H9 (cell line): ENCODE results near the gene TAF4. TPM values are rescaled to one million over a fixed set of nuclear protein-coding genes. Genes with fewer than 3 reads are reported as not detected.

Source experiments
- DNase-seq: peaks from one replicate; pipeline ENCODE4 v3.0.0-alpha.2; 2017
- H2AFZ ChIP-seq: one replicate; pipeline ENCODE4 v1.6.1; 2013; ENCODE audit warnings: mild to moderate bottlenecking, low read length, control low read depth, moderate library complexity
- H2AK5ac ChIP-seq: 2 replicates; pipeline ENCODE4 v1.6.1; 2013; ENCODE audit warnings: low read length, control low read depth, mixed read lengths; ENCODE audit not compliant: insufficient read length
- H2BK120ac ChIP-seq: one replicate; pipeline ENCODE4 v1.6.1; 2013; ENCODE audit warnings: low read depth, mild to moderate bottlenecking, low read length, control low read depth, inconsistent platforms; ENCODE audit not compliant: poor library complexity, severe bottlenecking
- H2BK12ac ChIP-seq: 2 replicates; pipeline ENCODE4 v1.6.1; 2013; ENCODE audit warnings: low read length, control low read depth, mixed read lengths, low read depth; ENCODE audit not compliant: insufficient read length
- H2BK15ac ChIP-seq: 2 replicates; pipeline ENCODE4 v1.6.1; 2013; ENCODE audit warnings: low read depth, low read length, control low read depth
- H2BK20ac ChIP-seq: one replicate; pipeline ENCODE4 v1.6.1; 2013; ENCODE audit warnings: low read depth, mild to moderate bottlenecking, low read length, control low read depth, inconsistent platforms; ENCODE audit not compliant: poor library complexity, severe bottlenecking
- H2BK5ac ChIP-seq: 2 replicates; pipeline ENCODE4 v1.6.1; 2013; ENCODE audit warnings: low read length, control low read depth, mixed read lengths; ENCODE audit not compliant: insufficient read length
- H3K14ac ChIP-seq: 2 replicates; pipeline ENCODE4 v1.6.1; 2013; ENCODE audit warnings: low read length, control low read depth; ENCODE audit not compliant: insufficient read depth
- H3K18ac ChIP-seq: 2 replicates; pipeline ENCODE4 v1.6.1; 2013; ENCODE audit warnings: low read depth, mild to moderate bottlenecking, mixed read lengths, low read length, control low read depth; ENCODE audit not compliant: insufficient read length
- H3K23ac ChIP-seq: 2 replicates; pipeline ENCODE4 v1.6.1; 2013; ENCODE audit warnings: low read length, control low read depth, mixed read lengths, low read depth; ENCODE audit not compliant: insufficient read length
- H3K23me2 ChIP-seq: 2 replicates; pipeline ENCODE4 v1.6.1; 2013; ENCODE audit warnings: low read depth, mild to moderate bottlenecking, mixed read lengths, low read length, control low read depth; ENCODE audit not compliant: insufficient read length, poor library complexity, severe bottlenecking
- H3K27ac ChIP-seq: 2 replicates; pipeline ENCODE4 v1.5.1; 2013; ENCODE audit warnings: low read length, control low read depth, mixed read lengths, low read depth; ENCODE audit not compliant: insufficient read length
- H3K27me3 ChIP-seq: 2 replicates; pipeline ENCODE4 v1.6.1; 2013; ENCODE audit warnings: low read length, control low read depth, inconsistent platforms; ENCODE audit not compliant: insufficient read depth
- H3K4ac ChIP-seq: 2 replicates; pipeline ENCODE4 v1.6.1; 2013; ENCODE audit warnings: low read depth, mild to moderate bottlenecking, control low read depth, inconsistent platforms, low read length, moderate library complexity
- H3K4me1 ChIP-seq: 2 replicates; pipeline ENCODE4 v1.6.1; 2013; ENCODE audit warnings: low read length, control low read depth, inconsistent platforms; ENCODE audit not compliant: insufficient read depth
- H3K4me2 ChIP-seq: 2 replicates; pipeline ENCODE4 v1.6.1; 2013; ENCODE audit warnings: low read length, control low read depth, mixed read lengths; ENCODE audit not compliant: insufficient read length, insufficient read depth
- H3K56ac ChIP-seq: 2 replicates; pipeline ENCODE4 v1.6.1; 2013; ENCODE audit warnings: low read depth, mild to moderate bottlenecking, mixed read lengths, low read length, control low read depth; ENCODE audit not compliant: insufficient read length
- H3K79me1 ChIP-seq: 2 replicates; pipeline ENCODE4 v1.6.1; 2013; ENCODE audit warnings: low read depth, mild to moderate bottlenecking, moderate library complexity, low read length, control low read depth, inconsistent platforms; ENCODE audit not compliant: insufficient read depth, poor library complexity, severe bottlenecking
- H3K79me2 ChIP-seq: 2 replicates; pipeline ENCODE4 v1.6.1; 2013; ENCODE audit warnings: low read length, control low read depth, inconsistent platforms; ENCODE audit not compliant: insufficient read depth
- H3K9ac ChIP-seq: 2 replicates; pipeline ENCODE4 v1.6.1; 2013; ENCODE audit warnings: low read length, control low read depth, mixed read lengths; ENCODE audit not compliant: insufficient read length; ENCODE audit errors: extremely low read depth
- H3K9me3 ChIP-seq: one replicate; pipeline ENCODE4 v1.6.1; 2013; ENCODE audit warnings: low read depth, low read length, inconsistent platforms; ENCODE audit not compliant: control insufficient read depth
- H3T11ph ChIP-seq: one replicate; pipeline ENCODE4 v1.6.1; 2013; ENCODE audit warnings: mild to moderate bottlenecking, low read length, control low read depth, inconsistent platforms
- H4K20me1 ChIP-seq: one replicate; pipeline ENCODE4 v1.6.1; 2013; ENCODE audit not compliant: control insufficient read depth, insufficient read length, insufficient read depth
- H4K5ac ChIP-seq: 2 replicates; pipeline ENCODE4 v1.6.1; 2013; ENCODE audit warnings: low read depth, mild to moderate bottlenecking, mixed read lengths, low read length, control low read depth; ENCODE audit not compliant: insufficient read length
- H4K8ac ChIP-seq: replicated peaks from 2 replicates; pipeline ENCODE4 v1.6.1; 2013; ENCODE audit warnings: low read length, control low read depth, mixed read lengths, low read depth; ENCODE audit not compliant: insufficient read length
- H4K91ac ChIP-seq: 2 replicates; pipeline ENCODE4 v1.6.1; 2013; ENCODE audit warnings: low read depth, mild to moderate bottlenecking, moderate library complexity, mixed read lengths, low read length, control low read depth; ENCODE audit not compliant: insufficient read length
- H3K27ac Mint-ChIP-seq, 3 experiments: 2 replicates in 2 of 3; 3 replicates in 1 of 3; pipeline ENCODE4 v1.8.0; 2020 to 2021; ENCODE audit warnings: mixed read lengths in 3 of 3, mild to moderate bottlenecking in 1 of 3, moderate library complexity in 1 of 3
- H3K27me3 Mint-ChIP-seq: 2 replicates; pipeline ENCODE4 v1.8.0; 2021; ENCODE audit warnings: low read depth, mild to moderate bottlenecking, moderate library complexity, mixed read lengths
- H3K36me3 Mint-ChIP-seq, 3 experiments: 2 replicates in 2 of 3; 3 replicates in 1 of 3; pipeline ENCODE4 v1.8.0; 2020 to 2021; ENCODE audit warnings: low read depth in 3 of 3, mixed read lengths in 3 of 3; ENCODE audit not compliant: insufficient read depth in 1 of 3
- H3K4me1 Mint-ChIP-seq, 2 experiments: 2 replicates each; pipeline ENCODE4 v1.8.0; 2020; ENCODE audit warnings: mixed read lengths in 2 of 2
- H3K4me3 Mint-ChIP-seq, 2 experiments: 2 replicates in 1 of 2; 3 replicates in 1 of 2; pipeline ENCODE4 v1.8.0; 2020 to 2021; ENCODE audit warnings: mild to moderate bottlenecking in 2 of 2, mixed read lengths in 2 of 2, moderate library complexity in 1 of 2
- H3K9me3 Mint-ChIP-seq, 2 experiments: 2 replicates in 1 of 2; 3 replicates in 1 of 2; pipeline ENCODE4 v1.8.0; 2020; ENCODE audit warnings: mild to moderate bottlenecking in 2 of 2, mixed read lengths in 2 of 2, moderate library complexity in 1 of 2
- WGBS: extraction: QIAGEN DNeasy Blood & Tissue Kit; methylation state at CpG from one replicate; pipeline ENCODE4 v1.1.7; 2013; ENCODE audit warnings: missing lambda C conversion rate, low lambda C conversion rate, mixed read lengths; ENCODE audit not compliant: insufficient read length; ENCODE audit errors: extremely low coverage; 5-methylcytosine and 5-hydroxymethylcytosine counted together
- total RNA-seq: library from RNA; stranded (reverse); gene quantifications from 2 replicates; pipeline ENCODE4 v1.2.1, GENCODE V29; 2021
- TF ChIP-seq, protein P1 (sequence below): fragments of 200-600 bp; sonication (generic); conservative IDR thresholded peaks from 3 replicates; pipeline ENCODE4 v1.8.0; 2021; ENCODE audit warnings: antibody characterized with exemption, mild to moderate bottlenecking

The TAF4 gene
- total RNA-seq, 1 experiment from 2014 or later = 30.8 TPM

DNA sequence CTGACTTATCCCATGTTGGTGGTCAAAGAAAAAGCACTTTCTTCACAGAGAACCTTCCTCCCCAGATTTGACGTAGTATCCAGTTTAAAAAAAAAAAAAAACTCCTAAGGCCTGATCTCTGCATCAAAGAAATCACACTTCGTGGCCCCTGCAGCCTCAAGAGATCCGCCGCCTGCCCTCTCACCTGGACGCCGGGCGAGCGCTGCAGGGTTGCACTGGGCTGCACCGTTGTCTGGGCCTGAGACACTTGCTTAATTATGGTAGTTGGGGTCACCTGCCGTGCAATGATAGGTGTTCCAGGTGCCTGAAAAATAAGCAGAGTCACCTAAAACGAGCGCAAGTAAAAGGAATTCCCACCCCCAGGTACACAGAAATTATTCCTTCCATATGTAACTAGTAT is 53.0 kb downstream of the TAF4 start:
- no peak overlapping the region for H2AK5ac ChIP-seq
- Mint-ChIP-seq H3K9me3 (no peaks in the 10 kb centered on the region), H3K4me1 (peaks cover 6% of the 10 kb centered on the region in 2 experiments), H3K36me3 (peaks cover 18 to 48% (median 44%) of the 10 kb centered on the region in 3 experiments; a peak in 6 of 7 replicates), H3K27me3 (no peaks in the 10 kb centered on the region), H3K27ac (peak overlapping the region in 1 of 3 experiments; percentile 9; a peak in 1 of 7 replicates), H3K4me3 (no peak overlapping the region)
- H3K4me2 ChIP-seq = no peak overlapping the region
- H3K4me1 ChIP-seq = no peaks in the 10 kb centered on the region
- no peak for DNase-seq
- no peak overlapping the region for H3K27ac ChIP-seq
- no peak overlapping the region for H3K4ac ChIP-seq
- no peak overlapping the region for H2BK5ac ChIP-seq
- H3T11ph ChIP-seq = no peak overlapping the region
- H2AFZ ChIP-seq = no peak overlapping the region
- TF ChIP-seq, protein P1, sequence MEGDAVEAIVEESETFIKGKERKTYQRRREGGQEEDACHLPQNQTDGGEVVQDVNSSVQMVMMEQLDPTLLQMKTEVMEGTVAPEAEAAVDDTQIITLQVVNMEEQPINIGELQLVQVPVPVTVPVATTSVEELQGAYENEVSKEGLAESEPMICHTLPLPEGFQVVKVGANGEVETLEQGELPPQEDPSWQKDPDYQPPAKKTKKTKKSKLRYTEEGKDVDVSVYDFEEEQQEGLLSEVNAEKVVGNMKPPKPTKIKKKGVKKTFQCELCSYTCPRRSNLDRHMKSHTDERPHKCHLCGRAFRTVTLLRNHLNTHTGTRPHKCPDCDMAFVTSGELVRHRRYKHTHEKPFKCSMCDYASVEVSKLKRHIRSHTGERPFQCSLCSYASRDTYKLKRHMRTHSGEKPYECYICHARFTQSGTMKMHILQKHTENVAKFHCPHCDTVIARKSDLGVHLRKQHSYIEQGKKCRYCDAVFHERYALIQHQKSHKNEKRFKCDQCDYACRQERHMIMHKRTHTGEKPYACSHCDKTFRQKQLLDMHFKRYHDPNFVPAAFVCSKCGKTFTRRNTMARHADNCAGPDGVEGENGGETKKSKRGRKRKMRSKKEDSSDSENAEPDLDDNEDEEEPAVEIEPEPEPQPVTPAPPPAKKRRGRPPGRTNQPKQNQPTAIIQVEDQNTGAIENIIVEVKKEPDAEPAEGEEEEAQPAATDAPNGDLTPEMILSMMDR = no peak
- no peak overlapping the region for H4K5ac ChIP-seq
- H3K9me3 ChIP-seq = no peaks in the 10 kb centered on the region
- peaks cover 9% of the 10 kb centered on the region; the same call in 1 of the 2 replicates for H3K79me2 ChIP-seq
- H4K91ac ChIP-seq = no peak overlapping the region
- no peak overlapping the region for H2BK15ac ChIP-seq
- H4K20me1 ChIP-seq = no peaks in the 10 kb centered on the region
- WGBS = no CpG with 5 or more reads among the region's 12 CpGs
- H3K9ac ChIP-seq = no peak overlapping the region
- no peak overlapping the region for H4K8ac ChIP-seq
- no peak overlapping the region for H2BK20ac ChIP-seq
- no peak overlapping the region for H3K18ac ChIP-seq
- no peaks in the 10 kb centered on the region for H3K23me2 ChIP-seq
- no peaks in the 10 kb centered on the region for H3K79me1 ChIP-seq
- H2BK12ac ChIP-seq = no peak overlapping the region
- H3K23ac ChIP-seq = no peak overlapping the region
- H3K14ac ChIP-seq = no peak overlapping the region
- no peak overlapping the region for H2BK120ac ChIP-seq
- H3K27me3 ChIP-seq = no peaks in the 10 kb centered on the region
- no peak overlapping the region for H3K56ac ChIP-seq
